Vagina (tissue), 2 donors: ENCODE measurements around the gene BMERB1. TPM values are rescaled to one million over a fixed set of nuclear protein-coding genes. Genes with fewer than 3 reads are reported as not detected.

ENCODE experiments used
- DNase-seq, 2 donors: peaks; one replicate each; pipeline ENCODE4 v3.0.0-alpha.2; 2017; ENCODE audit errors: extremely low spot score in 2 of 2
- H3K27ac ChIP-seq: fragments of 200-600 bp; sonication (generic); one replicate; pipeline ENCODE4 v1.5.1; 2019
- H3K27me3 ChIP-seq: fragments of 200-600 bp; sonication (generic); one replicate; pipeline ENCODE4 v1.5.1; 2019
- H3K36me3 ChIP-seq, 2 donors: fragments of 200-600 bp; sonication (generic); one replicate each; pipeline ENCODE4 v1.5.1; 2017 to 2019
- H3K4me1 ChIP-seq: fragments of 200-600 bp; sonication (generic); one replicate; pipeline ENCODE4 v1.5.1; 2019
- H3K4me3 ChIP-seq, 2 donors: fragments of 200-600 bp; sonication (generic); 1 replicate in 1 of 2; 2 replicates in 1 of 2; pipeline ENCODE4 v1.5.1; 2016 to 2019
- H3K9me3 ChIP-seq: fragments of 200-600 bp; sonication (generic); one replicate; pipeline ENCODE4 v1.5.1; 2019
- CTCF ChIP-seq, 3 experiments: fragments of 450-650 bp in 2 of 3; fragments of 200-600 bp in 1 of 3; sonication (generic) in 1 of 3; IDR thresholded peaks; one replicate each; pipeline ENCODE4 v1.5.1; 2017 to 2019; ENCODE audit warnings: antibody characterized with exemption in 3 of 3, mild to moderate bottlenecking in 2 of 3, moderate library complexity in 2 of 3
- POLR2A ChIP-seq, 2 donors: fragments of 450-650 bp; IDR thresholded peaks; one replicate each; pipeline ENCODE4 v1.6.1; 2017; ENCODE audit warnings: antibody characterized with exemption in 2 of 2, mild to moderate bottlenecking in 2 of 2, moderate library complexity in 2 of 2
- POLR2AphosphoS5 ChIP-seq, 2 donors: sonication (generic); formaldehyde crosslinking; IDR thresholded peaks; one replicate each; pipeline ENCODE4 v1.9.0; 2017; ENCODE audit warnings: antibody characterized with exemption in 2 of 2, mild to moderate bottlenecking in 2 of 2, low read depth in 1 of 2; ENCODE audit not compliant: insufficient read depth in 1 of 2
- intact Hi-C: fragments of 100-400 bp; cut with DNase I; formaldehyde crosslinking; loops from one replicate; pipeline ENCODE4 v1.15.1; 2023
- total RNA-seq: library from RNA; depleted of rRNA; stranded (reverse); fragments of >200 nt; gene quantifications from one replicate; pipeline ENCODE4 v1.2.3, GENCODE V29; 2016

The BMERB1 gene
- total RNA-seq, 1 donor from 2014 or later: 46.9 TPM

- intact Hi-C loops: no loop called here
Measured at GRCh38 chr16:15608398-15609285, 174.3 kb downstream of the BMERB1 start.

GRCh38 chr16:15609286-15609649 is 174.9 kb downstream of the BMERB1 start:
- Histone ChIP-seq H3K27ac (no peak overlapping the region), H3K27me3 (no peaks in the 10 kb centered on the region), H3K36me3 (peaks cover 2 to 54% of the 10 kb centered on the region in 2 donors), H3K9me3 (no peaks in the 10 kb centered on the region), H3K4me3 (no peak overlapping the region), H3K4me1 (peaks cover 6% of the 10 kb centered on the region)
- DNase-seq: no peak
- intact Hi-C loops: no loop called here
- TF ChIP-seq CTCF (IDR thresholded peaks at IDR 0.05): no peak
- no peak for TF ChIP-seq POLR2A (IDR thresholded peaks at IDR 0.05)
- no peak for TF ChIP-seq POLR2AphosphoS5 (IDR thresholded peaks at IDR 0.05; ENCODE audit: insufficient read depth in 1 of 2, low read depth in 1 of 2)

More at GRCh38 chr16:15608398-15609285, 174.3 kb downstream of the BMERB1 start:
- TF ChIP-seq POLR2AphosphoS5 (IDR thresholded peaks at IDR 0.05; ENCODE audit: insufficient read depth in 1 of 2, low read depth in 1 of 2) (no peak), POLR2A (IDR thresholded peaks at IDR 0.05) (no peak), CTCF (IDR thresholded peaks at IDR 0.05) (no peak)
- H3K9me3 ChIP-seq: no peaks in the 10 kb centered on the region
- no peak for DNase-seq
- peaks cover 2 to 54% of the 10 kb centered on the region in 2 donors for H3K36me3 ChIP-seq
- no peaks in the 10 kb centered on the region for H3K27me3 ChIP-seq
- H3K27ac ChIP-seq: no peak overlapping the region
- peaks cover 6% of the 10 kb centered on the region for H3K4me1 ChIP-seq
- H3K4me3 ChIP-seq: no peak overlapping the region

- DNase-seq: no peak
- Histone ChIP-seq H3K27me3 (no peaks in the 10 kb centered on the region), H3K36me3 (peaks cover 2 to 64% of the 10 kb centered on the region in 2 donors), H3K4me3 (no peak overlapping the region), H3K9me3 (no peaks in the 10 kb centered on the region), H3K4me1 (peaks cover 6% of the 10 kb centered on the region), H3K27ac (no peak overlapping the region)
- no peak for TF ChIP-seq POLR2A (IDR thresholded peaks at IDR 0.05)
- TF ChIP-seq POLR2AphosphoS5 (IDR thresholded peaks at IDR 0.05; ENCODE audit: insufficient read depth in 1 of 2, low read depth in 1 of 2): no peak
- no peak for TF ChIP-seq CTCF (IDR thresholded peaks at IDR 0.05)
- intact Hi-C loops: no loop called here
Measured at GRCh38 chr16:15610369-15610871, 176.0 kb downstream of the BMERB1 start.

- H3K27ac ChIP-seq: no peak overlapping the region
- H3K9me3 ChIP-seq: no peaks in the 10 kb centered on the region
- no peak overlapping the region for H3K4me3 ChIP-seq
- DNase-seq: no peak
- peaks cover 2 to 67% of the 10 kb centered on the region in 2 donors for H3K36me3 ChIP-seq
- TF ChIP-seq POLR2A (IDR thresholded peaks at IDR 0.05) (no peak), POLR2AphosphoS5 (IDR thresholded peaks at IDR 0.05; ENCODE audit: insufficient read depth in 1 of 2, low read depth in 1 of 2) (no peak), CTCF (IDR thresholded peaks at IDR 0.05) (no peak)
- intact Hi-C loops: no loop called here
- H3K27me3 ChIP-seq: no peaks in the 10 kb centered on the region
- H3K4me1 ChIP-seq: peaks cover 6% of the 10 kb centered on the region
Measured at GRCh38 chr16:15611610-15612009, 177.2 kb downstream of the BMERB1 start.

GRCh38 chr16:15613676-15614075 is 179.3 kb downstream of the BMERB1 start:
- Histone ChIP-seq H3K27me3 (no peaks in the 10 kb centered on the region), H3K36me3 (peaks cover 5 to 78% of the 10 kb centered on the region in 2 donors), H3K4me3 (no peak overlapping the region), H3K4me1 (no peaks in the 10 kb centered on the region), H3K9me3 (no peaks in the 10 kb centered on the region), H3K27ac (no peak overlapping the region)
- DNase-seq: no peak
- no peak for TF ChIP-seq POLR2AphosphoS5 (IDR thresholded peaks at IDR 0.05; ENCODE audit: insufficient read depth in 1 of 2, low read depth in 1 of 2)
- no peak for TF ChIP-seq POLR2A (IDR thresholded peaks at IDR 0.05)
- no peak for TF ChIP-seq CTCF (IDR thresholded peaks at IDR 0.05)
- intact Hi-C loops: no loop called here
